Esophagus squamous epithelium (tissue), 5 donors: ENCODE data around the gene TVP23A. TPM values are rescaled to one million over a fixed set of nuclear protein-coding genes. Genes with fewer than 3 reads are reported as not detected.
"Not testable (repeated sequence)": the region's sequence is repeated elsewhere in the genome, so short reads cannot be mapped to it uniquely, and the experiment has no call there.

Experiments
- DNase-seq: peaks from one replicate; lab custom pipeline; 2025; lab: John Stamatoyannopoulos, UW
- H3K27ac ChIP-seq, 4 donors: fragments of 200-600 bp; sonication (generic); one replicate each; pipeline ENCODE4 v1.5.1; 2016 to 2019; ENCODE audit warnings: mild to moderate bottlenecking in 1 of 4
- H3K27me3 ChIP-seq, 4 donors: fragments of 200-600 bp; sonication (generic); 1 replicate in 3 of 4; 2 replicates in 1 of 4; pipeline versions ENCODE4 v1.5.1 to v1.6.0; 2017 to 2021; ENCODE audit warnings: antibody characterized with exemption in 1 of 4
- H3K36me3 ChIP-seq, 3 donors: fragments of 200-600 bp; sonication (generic); one replicate each; pipeline ENCODE4 v1.5.1; 2016 to 2019
- H3K4me1 ChIP-seq, 3 donors: fragments of 200-600 bp; sonication (generic); one replicate each; pipeline ENCODE4 v1.5.1; 2017 to 2019
- H3K4me3 ChIP-seq, 4 donors: fragments of 200-600 bp; sonication (generic); 1 replicate in 3 of 4; 2 replicates in 1 of 4; pipeline ENCODE4 v1.5.1; 2016 to 2019; ENCODE audit warnings: mild to moderate bottlenecking in 2 of 4, moderate library complexity in 1 of 4
- H3K9me3 ChIP-seq, 3 donors: fragments of 200-600 bp; sonication (generic); one replicate each; pipeline ENCODE4 v1.5.1; 2016 to 2019
- POLR2A ChIP-seq, 4 donors: fragments of 450-650 bp; IDR thresholded peaks; one replicate each; pipeline ENCODE4 v1.6.1; 2017; ENCODE audit warnings: antibody characterized with exemption in 4 of 4, mild to moderate bottlenecking in 4 of 4, moderate library complexity in 3 of 4
- WGBS, 2 donors: methylation state at CpG; one replicate each; pipeline ENCODE4 v1.1.5; 2018; 5-methylcytosine and 5-hydroxymethylcytosine counted together
- intact Hi-C: fragments of 100-400 bp; cut with DNase I; formaldehyde crosslinking; loops from one replicate; pipeline ENCODE4 v1.15.0; 2022
- total RNA-seq, 4 donors: library from RNA; depleted of rRNA; stranded (reverse); fragments of >200 nt; gene quantifications; one replicate each; pipeline ENCODE4 v1.1.0, GENCODE V29; 2016
- TF ChIP-seq, protein P1 (sequence below), 6 experiments: fragments of 450-650 bp in 4 of 6; fragments of 200-600 bp in 2 of 6; sonication (generic) in 2 of 6; IDR thresholded peaks; one replicate each; pipeline ENCODE4 v1.5.1; 2016 to 2019; ENCODE audit warnings: antibody characterized with exemption in 6 of 6, mild to moderate bottlenecking in 4 of 6, moderate library complexity in 4 of 6
- donor health status: DM: yes; HTN: yes; CAD: no.

TVP23A gene
- total RNA-seq, 4 donors from 2014 or later = 0.19 TPM; not detected in 3

DNA sequence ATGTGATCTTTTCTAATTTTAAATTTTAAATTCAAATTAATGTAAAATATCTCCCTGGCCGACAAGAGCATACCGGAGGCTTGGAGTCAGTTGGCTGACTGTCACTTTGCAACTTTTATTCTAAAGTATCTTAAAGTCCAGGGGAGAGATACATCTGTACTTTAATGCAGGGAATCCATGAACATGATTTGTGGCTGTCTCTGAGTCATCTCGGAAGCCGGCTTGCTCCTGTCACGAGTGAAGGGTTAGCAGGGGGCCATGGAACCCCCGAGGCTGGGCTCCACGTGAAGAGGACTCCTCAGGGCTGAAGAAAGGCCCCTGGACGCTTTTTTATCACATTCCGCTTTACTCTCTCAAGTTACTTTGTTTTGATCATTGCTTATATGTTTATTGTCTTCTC is 13.3 kb downstream of the TVP23A start:
- Histone ChIP-seq H3K4me3 (no peak overlapping the region), H3K36me3 (no peaks in the 10 kb centered on the region), H3K27me3 (no peaks in the 10 kb centered on the region), H3K27ac (no peak overlapping the region), H3K4me1 (no peaks in the 10 kb centered on the region), H3K9me3 (no peaks in the 10 kb centered on the region)
- intact Hi-C loops = no loop called here
- DNase-seq = no peak
- TF ChIP-seq POLR2A (IDR thresholded peaks at IDR 0.05) = no peak
- TF ChIP-seq, protein P1, sequence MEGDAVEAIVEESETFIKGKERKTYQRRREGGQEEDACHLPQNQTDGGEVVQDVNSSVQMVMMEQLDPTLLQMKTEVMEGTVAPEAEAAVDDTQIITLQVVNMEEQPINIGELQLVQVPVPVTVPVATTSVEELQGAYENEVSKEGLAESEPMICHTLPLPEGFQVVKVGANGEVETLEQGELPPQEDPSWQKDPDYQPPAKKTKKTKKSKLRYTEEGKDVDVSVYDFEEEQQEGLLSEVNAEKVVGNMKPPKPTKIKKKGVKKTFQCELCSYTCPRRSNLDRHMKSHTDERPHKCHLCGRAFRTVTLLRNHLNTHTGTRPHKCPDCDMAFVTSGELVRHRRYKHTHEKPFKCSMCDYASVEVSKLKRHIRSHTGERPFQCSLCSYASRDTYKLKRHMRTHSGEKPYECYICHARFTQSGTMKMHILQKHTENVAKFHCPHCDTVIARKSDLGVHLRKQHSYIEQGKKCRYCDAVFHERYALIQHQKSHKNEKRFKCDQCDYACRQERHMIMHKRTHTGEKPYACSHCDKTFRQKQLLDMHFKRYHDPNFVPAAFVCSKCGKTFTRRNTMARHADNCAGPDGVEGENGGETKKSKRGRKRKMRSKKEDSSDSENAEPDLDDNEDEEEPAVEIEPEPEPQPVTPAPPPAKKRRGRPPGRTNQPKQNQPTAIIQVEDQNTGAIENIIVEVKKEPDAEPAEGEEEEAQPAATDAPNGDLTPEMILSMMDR (IDR thresholded peaks at IDR 0.05) = no peak
- WGBS, 2 donors = 85 to 90% methylated on average over 8 to 9 of the region's 9 CpGs

- DNase-seq = no peak
- no peak overlapping the region for H3K4me3 ChIP-seq
- H3K9me3 ChIP-seq = no peaks in the 10 kb centered on the region
- no peaks in the 10 kb centered on the region for H3K4me1 ChIP-seq
- H3K36me3 ChIP-seq = no peaks in the 10 kb centered on the region
- no peak for TF ChIP-seq POLR2A (IDR thresholded peaks at IDR 0.05)
- TF ChIP-seq, protein P1 (IDR thresholded peaks at IDR 0.05) = no peak
- H3K27me3 ChIP-seq = no peaks in the 10 kb centered on the region
- WGBS, 2 donors = 79 to 90% methylated on average over 3 of the region's 3 CpGs
- intact Hi-C loops = no loop called here
- no peak overlapping the region for H3K27ac ChIP-seq
These were observed 18.9 kb downstream of the TVP23A start for GRCh38 chr16:10799736-10800135.

DNA sequence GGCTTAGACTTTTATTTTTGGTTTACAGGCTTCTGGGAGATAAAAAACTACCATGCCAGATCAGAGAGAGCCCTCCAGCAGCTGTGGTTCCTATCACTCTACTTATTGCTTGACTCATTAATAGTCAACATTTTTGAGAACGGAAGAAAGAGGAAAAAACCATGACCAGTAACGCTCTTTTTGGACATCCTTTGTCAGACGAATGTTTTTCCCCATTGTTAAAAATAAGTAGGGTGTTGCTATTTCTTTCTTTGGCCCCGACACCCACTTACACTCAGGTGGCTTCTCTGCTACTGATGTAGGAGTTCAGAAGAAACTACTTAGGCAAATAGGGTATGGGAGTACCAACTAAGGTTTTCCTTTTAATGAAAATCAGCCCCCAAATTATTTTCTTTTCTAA is 27.5 kb downstream of the TVP23A start:
- Histone ChIP-seq H3K4me3 (no peak overlapping the region), H3K27me3 (no peaks in the 10 kb centered on the region), H3K27ac (no peak overlapping the region), H3K9me3 (no peaks in the 10 kb centered on the region), H3K4me1 (no peaks in the 10 kb centered on the region), H3K36me3 (no peaks in the 10 kb centered on the region)
- DNase-seq = no peak
- WGBS, 2 donors = 63 to 70% methylated on average over 4 of the region's 4 CpGs
- TF ChIP-seq, protein P1 (IDR thresholded peaks at IDR 0.05) = no peak
- no peak for TF ChIP-seq POLR2A (IDR thresholded peaks at IDR 0.05)
- intact Hi-C loops = no loop called here

DNA sequence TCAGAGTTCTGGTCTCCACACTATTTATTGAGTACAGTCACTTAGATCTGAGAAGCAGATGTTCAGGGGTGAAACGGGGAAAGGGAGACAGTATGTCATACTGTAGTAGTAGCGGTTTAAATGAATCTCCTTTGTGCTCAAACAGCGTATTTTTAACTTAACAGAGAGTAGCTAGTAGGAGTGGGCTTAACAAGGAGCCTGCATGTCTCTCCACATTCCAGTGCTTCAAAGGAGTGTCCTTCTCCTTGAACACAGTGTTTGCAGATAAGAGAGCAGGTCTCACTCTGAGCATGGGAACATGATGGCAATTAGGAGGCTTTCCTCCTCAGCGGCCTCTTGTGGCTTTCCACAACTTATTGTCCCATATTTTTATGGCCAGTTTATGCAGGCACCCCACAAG is 30.0 kb downstream of the TVP23A start:
- intact Hi-C loops, H3K9me3 ChIP-seq, H3K36me3 ChIP-seq, H3K27ac ChIP-seq, H3K27me3 ChIP-seq, DNase-seq, H3K4me1 ChIP-seq, H3K4me3 ChIP-seq: not testable (repeated sequence)
- WGBS, 2 donors = 76 to 87% methylated on average over 3 to 4 of the region's 4 CpGs

DNA sequence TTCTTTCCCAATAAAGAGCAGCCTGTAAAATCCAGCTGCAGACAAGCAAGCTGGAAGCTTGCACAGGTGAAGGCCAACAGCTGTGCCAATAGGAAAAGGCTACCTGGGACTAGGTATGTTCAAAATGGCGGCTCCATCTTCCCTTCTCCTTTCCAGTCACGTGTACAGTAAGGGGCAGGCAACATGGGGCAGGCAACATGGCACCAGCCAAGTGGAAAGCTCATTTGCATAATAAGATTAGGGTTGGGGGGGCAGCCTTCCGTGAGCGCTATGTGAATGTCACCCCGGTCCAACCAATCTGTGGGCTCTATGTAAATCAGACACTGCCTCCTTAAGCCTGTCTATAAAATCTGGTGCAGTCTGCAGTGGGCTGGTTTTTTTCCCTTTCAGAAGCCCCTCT is 31.3 kb downstream of the TVP23A start:
- Histone ChIP-seq H3K36me3 (no peaks in the 10 kb centered on the region), H3K4me1 (peaks cover 0 to 9% (median 2%) of the 10 kb centered on the region in 3 donors), H3K27me3 (no peaks in the 10 kb centered on the region), H3K9me3 (no peaks in the 10 kb centered on the region), H3K27ac (no peak overlapping the region), H3K4me3 (no peak overlapping the region)
- intact Hi-C loops = no loop called here
- 70 to 88% methylated on average over 5 of the region's 5 CpGs for WGBS, 2 donors
- DNase-seq = no peak
- TF ChIP-seq, protein P1 (IDR thresholded peaks at IDR 0.05) = no peak
- TF ChIP-seq POLR2A (IDR thresholded peaks at IDR 0.05) = no peak

GRCh38 chr16:10782628-10783027 is 36.0 kb downstream of the TVP23A start:
- Histone ChIP-seq H3K9me3 (no peaks in the 10 kb centered on the region), H3K4me3 (no peak overlapping the region), H3K4me1 (peaks cover 0 to 14% (median 4%) of the 10 kb centered on the region in 3 donors), H3K27ac (peak overlapping the region in 1 of 4 donors; percentile 41), H3K27me3 (no peaks in the 10 kb centered on the region), H3K36me3 (no peaks in the 10 kb centered on the region)
- TF ChIP-seq, protein P1 (IDR thresholded peaks at IDR 0.05) = no peak
- no peak for TF ChIP-seq POLR2A (IDR thresholded peaks at IDR 0.05)
- no peak for DNase-seq
- intact Hi-C loops = no loop called here
- 29 to 50% methylated on average over 1 of the region's 2 CpGs for WGBS, 2 donors
